HepG2 (cell line): ENCODE results near the gene RPL19. TPM values are rescaled to one million over a fixed set of nuclear protein-coding genes. Genes with fewer than 3 reads are reported as not detected.
A peak's percentile ranks its signal among the peaks of the same experiment; 100 is the strongest.

Experiments used
- ATAC-seq: fragments of 200-7000 bp; cut with Tn5 transposase; 3 replicates; pipeline ENCODE4 v1.9.1; 2020; ENCODE audit warnings: mild to moderate bottlenecking, moderate library complexity
- BruUV-seq: library from RNA; stranded (reverse); fragments of 400-500 nt; replicated peaks from 2 replicates; lab custom pipeline; 2021; lab: Mats Ljungman, UMichigan
- CTCF ChIA-PET: fragments of 300-600 bp; formaldehyde crosslinking; extraction: SDS; loops from one replicate; lab custom pipeline; 2021; ENCODE audit warnings: low total read pairs, inconsistent platforms, low intra/inter-chr PET ratio; lab: Yijun Ruan, JAX
- POLR2A ChIA-PET: fragments of 350-600 bp; sonication (Branson Sonifier 250); formaldehyde crosslinking; loops from one replicate; lab custom pipeline; 2020; ENCODE audit warnings: antibody characterized with exemption, inconsistent platforms; lab: Yijun Ruan, JAX
- DNase-seq: peaks from one replicate; pipeline ENCODE4 v3.0.0-alpha.2; 2015; ENCODE audit warnings: low spot score
- FAIRE-seq: peaks from 3 replicates; lab custom pipeline; 2011; peaks lifted over from hg19 to GRCh38; lab: Jason Lieb, UNC
- H2AFZ ChIP-seq: one replicate; pipeline ENCODE4 v1.6.1; 2011; ENCODE audit warnings: low read length, inconsistent platforms
- H3K27ac ChIP-seq: fragments of 300-600 bp; 3 replicates; pipeline ENCODE4 v1.8.0; 2011; ENCODE audit warnings: mixed run types, mild to moderate bottlenecking, mixed read lengths, low read length, inconsistent platforms; ENCODE audit not compliant: insufficient read depth; ENCODE audit errors: extremely low read length
- H3K27me3 ChIP-seq, 2 experiments: fragments of 200-600 bp in 1 of 2; 2 replicates in 1 of 2; 3 replicates in 1 of 2; pipeline versions ENCODE4 v1.6.0 to v1.8.0; 2011; ENCODE audit warnings: low read length in 2 of 2, mild to moderate bottlenecking in 2 of 2, moderate library complexity in 2 of 2, inconsistent platforms in 1 of 2; ENCODE audit not compliant: insufficient read depth in 2 of 2, control insufficient read depth in 1 of 2
- H3K36me3 ChIP-seq, 2 experiments: fragments of 200-600 bp in 1 of 2; replicated peaks in 1 of 2; 2 replicates in 1 of 2; 3 replicates in 1 of 2; pipeline versions ENCODE4 v1.5.1 to v1.8.0; 2011; ENCODE audit warnings: low read length in 2 of 2, inconsistent platforms in 1 of 2; ENCODE audit not compliant: insufficient read depth in 2 of 2, control insufficient read depth in 1 of 2
- H3K4me1 ChIP-seq: 2 replicates; pipeline ENCODE4 v1.5.1; 2012; ENCODE audit warnings: low read length, inconsistent platforms; ENCODE audit not compliant: insufficient read depth
- H3K4me2 ChIP-seq: 2 replicates; pipeline ENCODE4 v1.6.0; 2011; ENCODE audit warnings: low read depth, low read length, inconsistent platforms
- H3K4me3 ChIP-seq, 3 experiments: fragments of 200-600 bp in 1 of 3; sonication (generic), shearing (Covaris generic) in 1 of 3; replicated peaks in 1 of 3; 2 replicates each; pipeline ENCODE4 v1.5.1; 2011 to 2016; ENCODE audit warnings: low read length in 3 of 3, inconsistent platforms in 2 of 3, low read depth in 2 of 3, mild to moderate bottlenecking in 2 of 3, control low read depth in 1 of 3, mixed read lengths in 1 of 3; ENCODE audit not compliant: insufficient read depth in 1 of 3
- H3K79me2 ChIP-seq: one replicate; pipeline ENCODE4 v1.6.1; 2011; ENCODE audit warnings: low read length, inconsistent platforms; ENCODE audit not compliant: insufficient read depth
- H3K9ac ChIP-seq: 2 replicates; pipeline ENCODE4 v1.6.0; 2011; ENCODE audit warnings: mild to moderate bottlenecking, low read depth, low read length, inconsistent platforms; ENCODE audit not compliant: insufficient read depth
- H3K9me3 ChIP-seq: 2 replicates; pipeline ENCODE4 v1.5.1; 2012; ENCODE audit warnings: mild to moderate bottlenecking, low read length
- H4K20me1 ChIP-seq: 2 replicates; pipeline ENCODE4 v1.6.0; 2011; ENCODE audit warnings: inconsistent platforms, mild to moderate bottlenecking, low read length, moderate library complexity; ENCODE audit not compliant: insufficient read depth
- HNF1B ChIP-seq: sonication (generic); formaldehyde crosslinking; IDR thresholded peaks from 2 replicates; pipeline ENCODE4 v1.5.1; 2020; ENCODE audit warnings: mild to moderate bottlenecking, moderate library complexity, missing genetic modification reagents
- MBNL3 ChIP-seq: fragments of 250-450 bp; sonication (Bioruptor Pico); conservative IDR thresholded peaks from 2 replicates; pipeline ENCODE4 v1.8.0; 2022; ENCODE audit warnings: mild to moderate bottlenecking, inconsistent platforms
- SETDB1 ChIP-seq: sonication (generic); formaldehyde crosslinking; IDR thresholded peaks from 2 replicates; pipeline ENCODE4 v1.5.1; 2020; ENCODE audit warnings: missing genetic modification reagents, mild to moderate bottlenecking, borderline replicate concordance
- ZNF101 ChIP-seq: sonication (generic); formaldehyde crosslinking; IDR thresholded peaks from 2 replicates; pipeline ENCODE4 v1.4.0; 2020; ENCODE audit warnings: mild to moderate bottlenecking, low read depth, missing genetic modification reagents, borderline replicate concordance
- ZNF281 ChIP-seq: sonication (generic); formaldehyde crosslinking; IDR thresholded peaks from 2 replicates; pipeline ENCODE4 v1.4.0; 2020; ENCODE audit warnings: missing genetic modification reagents, borderline replicate concordance
- ZNF556 ChIP-seq: sonication (generic); formaldehyde crosslinking; IDR thresholded peaks from 2 replicates; pipeline ENCODE4 v1.4.0; 2020; ENCODE audit warnings: mild to moderate bottlenecking, missing genetic modification reagents, borderline replicate concordance
- ZNF768 ChIP-seq: sonication (generic); formaldehyde crosslinking; IDR thresholded peaks from 2 replicates; pipeline ENCODE4 v1.4.0; 2020; ENCODE audit warnings: missing genetic modification reagents
- WGBS: methylation state at CpG from one replicate; pipeline ENCODE4 v1.1.6; 2017; ENCODE audit warnings: low lambda C conversion rate; 5-methylcytosine and 5-hydroxymethylcytosine counted together
- in situ Hi-C: cut with HindIII; loops from 2 replicates; pipeline ENCODE4 v1.10.0; 2017; ENCODE audit warnings: low pct_unique_long_range_greater_than_20kb; ENCODE audit not compliant: extremely low pct_ligation_motif_present
- intact Hi-C: fragments of 100-400 bp; cut with micrococcal nuclease; formaldehyde crosslinking; loops from one replicate; pipeline ENCODE4 v1.10.0; 2022; ENCODE audit not compliant: unreplicated experiment
- polyA plus RNA-seq, 8 experiments: library from polyadenylated mRNA; depleted of rRNA in 3 of 8; stranded (reverse) in 7 of 8; unstranded in 1 of 8; fragments of >200 nt; fragmentation: Illumina TruSeq in 4 of 8; extraction: Trizol in 4 of 8; gene quantifications; 2 replicates each; pipeline versions ENCODE4 v1.2.1 to v1.2.3, GENCODE V29; 2011 to 2016; ENCODE audit warnings: low read depth in 4 of 8, missing spikeins in 1 of 8, mixed read lengths in 1 of 8; ENCODE audit not compliant: insufficient read depth in 1 of 8
- total RNA-seq, 5 experiments: library from RNA; depleted of rRNA; stranded (reverse); fragments of >200 nt; fragmentation: Illumina TruSeq; extraction: Trizol; gene quantifications; 2 replicates each; pipeline ENCODE4 v1.2.3, GENCODE V29; 2016; ENCODE audit warnings: low read depth in 1 of 5

RPL19 gene
- total and polyA plus RNA-seq, 2 of the 13 experiments (the other 11 are each of a cell fraction or from before 2014, with no cell fraction given), result 2,522 to 2,768 TPM

GRCh38 chr17:39187152-39187830 lies 12.8 kb upstream of the RPL19 start:
- 89% methylated on average over 9 of the region's 9 CpGs for WGBS
- DNase-seq (no peak), ATAC-seq (no peak), FAIRE-seq (no peak)
- H2AFZ ChIP-seq, result no peak overlapping the region
- no peak overlapping the region for H3K9ac ChIP-seq
- TF ChIP-seq ZNF101, result no peak
- no peak for TF ChIP-seq SETDB1 (CRISPR knock-in tag)
- TF ChIP-seq ZNF768 (CRISPR knock-in tag), result peak; percentile 83
- no peak for TF ChIP-seq MBNL3 (CRISPR knock-in tag)
- TF ChIP-seq ZNF281 (CRISPR knock-in tag), result no peak
- TF ChIP-seq HNF1B (CRISPR knock-in tag), result no peak
- no peak for TF ChIP-seq ZNF556 (CRISPR knock-in tag)
- no peaks in the 10 kb centered on the region for H3K79me2 ChIP-seq
- POLR2A ChIA-PET, result no interaction called here
- no peak overlapping the region for H3K4me2 ChIP-seq
- no TSS peak for BruUV-seq
- no peak overlapping the region for H3K4me3 ChIP-seq
- no peaks in the 10 kb centered on the region for H3K4me1 ChIP-seq
- CTCF ChIA-PET, result no interaction called here
- in situ Hi-C loops, result no loop called here
- H3K27ac ChIP-seq, result no peak overlapping the region
- peaks cover 0 to 2% of the 10 kb centered on the region in 2 experiments; a peak in 2 of 5 replicates for H3K36me3 ChIP-seq
- no peaks in the 10 kb centered on the region for H3K9me3 ChIP-seq
- intact Hi-C loops, result no loop called here
- H3K27me3 ChIP-seq, result no peaks in the 10 kb centered on the region
- H4K20me1 ChIP-seq, result no peaks in the 10 kb centered on the region
